Natural killer cell (primary cell): Measurements from ENCODE around the gene CDKAL1. TPM values are rescaled to one million over a fixed set of nuclear protein-coding genes. Genes with fewer than 3 reads are reported as not detected.

Experiments
- ATAC-seq, 3 donors: fragments of 150-1000 bp in 2 of 3; fragments of 200-7000 bp in 1 of 3; cut with Tn5 transposase; 1 replicate in 1 of 3; 2 replicates in 2 of 3; pipeline ENCODE4 v1.10.0; 2021; ENCODE audit warnings: mild to moderate bottlenecking in 2 of 3, moderate library complexity in 2 of 3
- DNase-seq, 2 donors: peaks; one replicate each; pipeline versions ENCODE4 v3.0.0 to v3.0.0-alpha.2; 2013 to 2021; ENCODE audit warnings: mixed read lengths in 1 of 2
- H3K27ac ChIP-seq: one replicate; pipeline ENCODE4 v1.5.1; 2013; ENCODE audit warnings: mild to moderate bottlenecking, low read length
- H3K27me3 ChIP-seq: one replicate; pipeline ENCODE4 v1.6.1; 2013; ENCODE audit warnings: low read length; ENCODE audit not compliant: control insufficient read depth, insufficient read depth
- H3K36me3 ChIP-seq: one replicate; pipeline ENCODE4 v1.6.1; 2013; ENCODE audit warnings: low read length; ENCODE audit not compliant: control insufficient read depth, insufficient read depth
- H3K4me1 ChIP-seq: one replicate; pipeline ENCODE4 v1.6.1; 2013; ENCODE audit warnings: low read length; ENCODE audit not compliant: control insufficient read depth, insufficient read depth
- H3K4me3 ChIP-seq: one replicate; pipeline ENCODE4 v1.5.1; 2013; ENCODE audit warnings: low read length
- H3K9me3 ChIP-seq: one replicate; pipeline ENCODE4 v1.6.1; 2013; ENCODE audit warnings: low read length; ENCODE audit not compliant: control insufficient read depth, insufficient read depth
- H3K27ac Mint-ChIP-seq, 2 donors: one replicate each; pipeline ENCODE4 v1.8.0; 2022; ENCODE audit warnings: mild to moderate bottlenecking in 2 of 2, mixed read lengths in 2 of 2, moderate library complexity in 1 of 2
- H3K27me3 Mint-ChIP-seq, 2 donors: one replicate each; pipeline ENCODE4 v1.8.0; 2022; ENCODE audit warnings: low read depth in 2 of 2, mixed read lengths in 2 of 2
- H3K36me3 Mint-ChIP-seq: one replicate; pipeline ENCODE4 v1.8.0; 2022; ENCODE audit warnings: mixed read lengths
- H3K4me1 Mint-ChIP-seq, 2 donors: one replicate each; pipeline ENCODE4 v1.8.0; 2022; ENCODE audit warnings: mixed read lengths in 2 of 2
- H3K4me3 Mint-ChIP-seq: one replicate; pipeline ENCODE4 v1.8.0; 2022; ENCODE audit warnings: mild to moderate bottlenecking, moderate library complexity, mixed read lengths
- H3K9me3 Mint-ChIP-seq, 2 donors: one replicate each; pipeline ENCODE4 v1.8.0; 2022; ENCODE audit warnings: mixed read lengths in 2 of 2
- WGBS: methylation state at CpG from one replicate; pipeline ENCODE4 v1.1.7; 2013; ENCODE audit warnings: missing lambda C conversion rate; ENCODE audit not compliant: insufficient coverage; 5-methylcytosine and 5-hydroxymethylcytosine counted together
- intact Hi-C: fragments of 100-400 bp; cut with micrococcal nuclease; formaldehyde crosslinking; loops from one replicate; pipeline ENCODE4 v1.14.2; 2022
- total RNA-seq, 4 donors: library from RNA; stranded (reverse); fragments of 120-200 nt in 1 of 4; gene quantifications; one replicate each; pipeline versions ENCODE4 v1.2.3 to v1.2.4, GENCODE V29; 2013 to 2022
- TF ChIP-seq, protein P1 (sequence below): fragments of 200-600 bp; IDR thresholded peaks from one replicate; pipeline ENCODE4 v1.8.0; 2022; ENCODE audit warnings: antibody characterized with exemption

Gene CDKAL1
- total RNA-seq, 3 donors from 2014 or later (not counting 1 experiment from before 2014, with no cell fraction given) = 26.0 to 32.8 (median 28.9) TPM

DNA sequence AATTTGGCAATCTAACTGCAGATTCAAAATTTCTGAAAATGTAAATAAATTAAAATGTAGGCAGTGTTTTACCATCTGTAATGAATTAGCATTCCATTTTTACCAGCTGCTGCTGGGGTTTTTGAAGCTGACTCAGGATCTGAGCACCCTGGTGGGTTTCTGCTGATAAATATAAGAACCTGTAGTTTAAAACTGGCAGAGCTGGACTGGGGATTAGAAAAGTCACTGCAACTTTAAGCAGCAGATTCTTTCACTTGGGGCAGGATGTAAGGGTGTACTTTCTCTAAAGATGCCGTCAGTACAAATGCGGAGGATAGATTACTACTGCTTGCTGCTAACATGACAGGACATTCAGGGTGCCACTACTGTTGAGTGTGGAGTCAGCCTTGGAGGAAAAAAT lies 341.8 kb downstream of the CDKAL1 start:
- no peak for DNase-seq
- H3K36me3 ChIP-seq = no peaks in the 10 kb centered on the region
- Mint-ChIP-seq H3K4me3 (no peak overlapping the region), H3K4me1 (peaks cover 13 to 14% of the 10 kb centered on the region in 2 donors), H3K36me3 (no peaks in the 10 kb centered on the region), H3K27me3 (no peaks in the 10 kb centered on the region), H3K9me3 (no peaks in the 10 kb centered on the region), H3K27ac (no peak overlapping the region)
- H3K4me1 ChIP-seq = no peaks in the 10 kb centered on the region
- H3K9me3 ChIP-seq = no peaks in the 10 kb centered on the region
- no peaks in the 10 kb centered on the region for H3K27me3 ChIP-seq
- H3K4me3 ChIP-seq = no peak overlapping the region
- no peak for ATAC-seq
- TF ChIP-seq, protein P1, sequence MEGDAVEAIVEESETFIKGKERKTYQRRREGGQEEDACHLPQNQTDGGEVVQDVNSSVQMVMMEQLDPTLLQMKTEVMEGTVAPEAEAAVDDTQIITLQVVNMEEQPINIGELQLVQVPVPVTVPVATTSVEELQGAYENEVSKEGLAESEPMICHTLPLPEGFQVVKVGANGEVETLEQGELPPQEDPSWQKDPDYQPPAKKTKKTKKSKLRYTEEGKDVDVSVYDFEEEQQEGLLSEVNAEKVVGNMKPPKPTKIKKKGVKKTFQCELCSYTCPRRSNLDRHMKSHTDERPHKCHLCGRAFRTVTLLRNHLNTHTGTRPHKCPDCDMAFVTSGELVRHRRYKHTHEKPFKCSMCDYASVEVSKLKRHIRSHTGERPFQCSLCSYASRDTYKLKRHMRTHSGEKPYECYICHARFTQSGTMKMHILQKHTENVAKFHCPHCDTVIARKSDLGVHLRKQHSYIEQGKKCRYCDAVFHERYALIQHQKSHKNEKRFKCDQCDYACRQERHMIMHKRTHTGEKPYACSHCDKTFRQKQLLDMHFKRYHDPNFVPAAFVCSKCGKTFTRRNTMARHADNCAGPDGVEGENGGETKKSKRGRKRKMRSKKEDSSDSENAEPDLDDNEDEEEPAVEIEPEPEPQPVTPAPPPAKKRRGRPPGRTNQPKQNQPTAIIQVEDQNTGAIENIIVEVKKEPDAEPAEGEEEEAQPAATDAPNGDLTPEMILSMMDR = no peak
- no peak overlapping the region for H3K27ac ChIP-seq
- intact Hi-C loops = no loop called here
- WGBS = 96% methylated on average over 2 of the region's 2 CpGs

DNA sequence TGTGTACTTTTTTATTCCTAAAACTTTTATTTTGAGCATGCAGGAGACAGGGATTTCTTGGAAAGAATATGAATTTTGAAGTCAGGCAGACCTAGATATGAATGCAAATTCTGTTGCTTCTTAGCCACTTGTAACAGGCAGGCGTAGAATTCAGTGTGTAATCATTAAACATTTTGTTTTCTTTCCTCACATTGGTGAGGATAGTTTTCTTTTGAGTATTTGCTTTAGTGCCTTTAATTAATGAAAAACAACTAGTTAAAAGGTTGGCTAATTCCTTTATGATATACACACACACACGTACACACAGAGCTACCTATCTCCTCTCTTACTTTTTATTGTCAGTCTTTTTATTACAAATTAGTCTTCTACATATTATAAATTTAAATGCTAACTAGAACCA lies 342.3 kb downstream of the CDKAL1 start:
- Mint-ChIP-seq H3K9me3 (no peaks in the 10 kb centered on the region), H3K27me3 (no peaks in the 10 kb centered on the region), H3K36me3 (no peaks in the 10 kb centered on the region), H3K27ac (no peak overlapping the region), H3K4me3 (no peak overlapping the region), H3K4me1 (peaks cover 13 to 14% of the 10 kb centered on the region in 2 donors)
- no peak for ATAC-seq
- TF ChIP-seq, protein P1 = no peak
- H3K36me3 ChIP-seq = no peaks in the 10 kb centered on the region
- H3K4me3 ChIP-seq = no peak overlapping the region
- H3K9me3 ChIP-seq = no peaks in the 10 kb centered on the region
- no peaks in the 10 kb centered on the region for H3K27me3 ChIP-seq
- no peaks in the 10 kb centered on the region for H3K4me1 ChIP-seq
- no CpG with 5 or more reads among the region's 2 CpGs for WGBS
- intact Hi-C loops = no loop called here
- DNase-seq = no peak
- no peak overlapping the region for H3K27ac ChIP-seq

DNA sequence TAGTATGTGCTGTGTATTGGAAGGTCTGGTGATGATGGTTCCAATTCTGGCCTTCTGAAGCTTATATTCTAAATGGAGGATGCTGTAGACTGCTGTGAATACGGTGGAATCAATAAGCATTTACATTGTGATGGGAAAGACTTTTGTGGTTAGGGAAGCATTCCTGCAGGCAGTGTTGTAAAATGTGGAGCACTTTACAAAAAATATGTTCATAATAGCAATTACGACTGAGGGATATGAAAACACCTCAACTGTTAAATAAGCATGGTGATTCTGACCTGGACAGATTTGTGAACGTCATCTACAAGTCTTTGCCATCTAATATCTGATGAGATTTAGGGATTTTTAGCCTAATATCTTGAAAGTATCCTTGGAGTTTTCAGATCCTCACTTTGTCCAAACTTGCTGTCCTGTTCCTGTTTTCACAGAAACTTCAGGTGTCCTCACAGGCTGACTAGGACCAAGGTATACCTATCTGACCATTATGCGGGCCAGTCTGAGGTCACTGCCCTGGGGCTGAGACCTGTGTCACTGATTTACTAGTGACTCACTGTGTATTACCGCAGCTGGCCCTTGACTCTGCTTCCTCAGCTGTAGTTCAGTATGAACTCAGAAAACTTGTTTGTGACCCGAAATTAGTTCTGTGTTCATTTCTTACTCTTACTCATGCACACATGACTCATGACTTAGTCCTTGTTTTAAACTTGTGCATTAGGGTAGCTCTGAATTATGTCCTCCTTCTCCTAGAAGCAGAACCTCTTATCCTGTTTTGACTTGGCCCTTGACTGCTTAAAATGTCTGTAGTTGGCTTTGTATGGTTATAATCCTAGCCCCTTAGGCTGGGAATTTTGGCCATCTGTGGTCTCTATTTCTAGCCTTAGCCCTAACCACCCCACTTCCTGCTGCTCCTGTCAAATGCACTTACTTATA lies 343.0 kb downstream of the CDKAL1 start:
- H3K36me3 ChIP-seq = no peaks in the 10 kb centered on the region
- intact Hi-C loops = no loop called here
- H3K4me1 ChIP-seq = no peaks in the 10 kb centered on the region
- Mint-ChIP-seq H3K4me3 (no peak overlapping the region), H3K27ac (peak overlapping the region in 1 of 2 donors; percentile 20), H3K9me3 (peaks cover 2% of the 10 kb centered on the region in 2 donors), H3K36me3 (peaks cover 5% of the 10 kb centered on the region), H3K27me3 (no peaks in the 10 kb centered on the region), H3K4me1 (peaks cover 13 to 16% of the 10 kb centered on the region in 2 donors)
- WGBS = 79% methylated on average over 6 of the region's 6 CpGs
- H3K27me3 ChIP-seq = no peaks in the 10 kb centered on the region
- ATAC-seq (no peak), DNase-seq (no peak)
- no peak overlapping the region for H3K27ac ChIP-seq
- H3K4me3 ChIP-seq = no peak overlapping the region
- TF ChIP-seq, protein P1 = no peak
- peaks cover 3% of the 10 kb centered on the region for H3K9me3 ChIP-seq
